ENCODE data around the gene NUDT1. TPM values are rescaled to one million over a fixed set of nuclear protein-coding genes. Genes with fewer than 3 reads are reported as not detected.

The NUDT1 gene
- total and polyA plus RNA-seq, 2 donors (not counting 1 experiment from before 2014, with no cell fraction given) = 19.8 to 28.4 TPM

- Histone ChIP-seq H4K20me1 (ENCODE audit: control insufficient read depth, extremely low read depth, insufficient read depth, low read length) (no peaks in the 10 kb centered on the region), H3K4me3 (replicated peaks in 1 of 4; ENCODE audit: control extremely low read depth in 1 of 4, insufficient read depth in 1 of 4, low read depth in 3 of 4, low read length in 4 of 4) (no peak overlapping the region), H3K27ac (ENCODE audit: insufficient read depth, low read length) (no peak overlapping the region), H3K79me2 (ENCODE audit: control insufficient read depth, insufficient read depth, low read length) (no peaks in the 10 kb centered on the region), H3K27me3 (ENCODE audit: control insufficient read depth, insufficient read depth, low read length) (no peaks in the 10 kb centered on the region), H3K4me2 (ENCODE audit: extremely low read depth, insufficient read depth, low read length) (no peak overlapping the region), H3K36me3 (ENCODE audit: control insufficient read depth, insufficient read depth, low read length) (peaks cover 5% of the 10 kb centered on the region), H2AFZ (ENCODE audit: low read length) (no peak overlapping the region), H3K9ac (ENCODE audit: insufficient read depth, low read length) (no peak overlapping the region), H3K9me3 (ENCODE audit: control insufficient read depth, insufficient read depth, low read depth, low read length) (no peaks in the 10 kb centered on the region), H3K4me1 (ENCODE audit: control insufficient read depth, extremely low read depth, insufficient read depth, low read length) (no peaks in the 10 kb centered on the region)
- no peak for DNase-seq (ENCODE audit: low read depth in 2 of 2)
- TF ChIP-seq EZH2 (IDR thresholded peaks at IDR 0.05; ENCODE audit: low read length, missing control alignments) = no peak
- TF ChIP-seq CTCF (conservative IDR thresholded peaks at IDR 0.05 in 1 of 2, IDR thresholded peaks at IDR 0.05 in 1 of 2; ENCODE audit: low read depth in 1 of 2, low read length in 2 of 2) = no peak
Measured at GRCh38 chr7:2196381-2197378, 45.3 kb upstream of the NUDT1 start.

- H2AFZ ChIP-seq (ENCODE audit: low read length) = no peak overlapping the region
- no peak for TF ChIP-seq EZH2 (IDR thresholded peaks at IDR 0.05; ENCODE audit: low read length, missing control alignments)
- no peak for TF ChIP-seq CTCF (conservative IDR thresholded peaks at IDR 0.05 in 1 of 2, IDR thresholded peaks at IDR 0.05 in 1 of 2; ENCODE audit: low read depth in 1 of 2, low read length in 2 of 2)
- no peaks in the 10 kb centered on the region for H3K27me3 ChIP-seq (ENCODE audit: control insufficient read depth, insufficient read depth, low read length)
- no peak overlapping the region for H3K9ac ChIP-seq (ENCODE audit: insufficient read depth, low read length)
- H3K79me2 ChIP-seq (ENCODE audit: control insufficient read depth, insufficient read depth, low read length) = no peaks in the 10 kb centered on the region
- no peak for DNase-seq (ENCODE audit: low read depth in 2 of 2)
- no peaks in the 10 kb centered on the region for H3K4me1 ChIP-seq (ENCODE audit: control insufficient read depth, extremely low read depth, insufficient read depth, low read length)
- H3K27ac ChIP-seq (ENCODE audit: insufficient read depth, low read length) = no peak overlapping the region
- H4K20me1 ChIP-seq (ENCODE audit: control insufficient read depth, extremely low read depth, insufficient read depth, low read length) = no peaks in the 10 kb centered on the region
- H3K9me3 ChIP-seq (ENCODE audit: control insufficient read depth, insufficient read depth, low read depth, low read length) = no peaks in the 10 kb centered on the region
- peaks cover 5% of the 10 kb centered on the region for H3K36me3 ChIP-seq (ENCODE audit: control insufficient read depth, insufficient read depth, low read length)
- H3K4me2 ChIP-seq (ENCODE audit: extremely low read depth, insufficient read depth, low read length) = no peak overlapping the region
- no peak overlapping the region for H3K4me3 ChIP-seq (replicated peaks in 1 of 4; ENCODE audit: control extremely low read depth in 1 of 4, insufficient read depth in 1 of 4, low read depth in 3 of 4, low read length in 4 of 4)
Measured at GRCh38 chr7:2197436-2198155, 44.4 kb upstream of the NUDT1 start.

DNA sequence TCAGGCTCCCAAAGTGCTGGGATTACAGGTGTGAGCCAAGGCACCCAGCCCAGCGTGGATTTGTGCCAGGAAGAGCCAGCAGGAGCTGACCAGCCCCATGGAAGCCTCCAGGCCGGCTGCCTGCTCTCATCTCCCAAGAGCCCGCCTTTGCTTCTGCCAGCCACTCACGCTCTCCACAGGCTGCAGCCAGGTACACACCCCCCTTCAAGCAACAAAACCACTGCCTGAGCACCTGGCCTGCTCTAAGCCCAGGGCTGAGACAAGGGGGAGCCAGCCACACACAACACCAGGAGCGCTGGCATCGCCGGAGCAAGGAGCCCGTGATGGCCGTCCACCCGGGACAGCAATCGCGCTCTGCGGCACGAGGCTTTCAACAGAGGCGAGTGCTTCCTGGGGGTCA is 43.8 kb upstream of the NUDT1 start:
- Histone ChIP-seq H2AFZ (ENCODE audit: low read length) (no peak overlapping the region), H4K20me1 (ENCODE audit: control insufficient read depth, extremely low read depth, insufficient read depth, low read length) (no peaks in the 10 kb centered on the region), H3K79me2 (ENCODE audit: control insufficient read depth, insufficient read depth, low read length) (no peaks in the 10 kb centered on the region), H3K4me3 (replicated peaks in 1 of 4; ENCODE audit: control extremely low read depth in 1 of 4, insufficient read depth in 1 of 4, low read depth in 3 of 4, low read length in 4 of 4) (no peak overlapping the region), H3K36me3 (ENCODE audit: control insufficient read depth, insufficient read depth, low read length) (peaks cover 5% of the 10 kb centered on the region), H3K9me3 (ENCODE audit: control insufficient read depth, insufficient read depth, low read depth, low read length) (no peaks in the 10 kb centered on the region), H3K27ac (ENCODE audit: insufficient read depth, low read length) (no peak overlapping the region), H3K4me2 (ENCODE audit: extremely low read depth, insufficient read depth, low read length) (no peak overlapping the region), H3K9ac (ENCODE audit: insufficient read depth, low read length) (no peak overlapping the region), H3K4me1 (ENCODE audit: control insufficient read depth, extremely low read depth, insufficient read depth, low read length) (no peaks in the 10 kb centered on the region), H3K27me3 (ENCODE audit: control insufficient read depth, insufficient read depth, low read length) (no peaks in the 10 kb centered on the region)
- TF ChIP-seq EZH2 (IDR thresholded peaks at IDR 0.05; ENCODE audit: low read length, missing control alignments) (no peak), CTCF (conservative IDR thresholded peaks at IDR 0.05 in 1 of 2, IDR thresholded peaks at IDR 0.05 in 1 of 2; ENCODE audit: low read depth in 1 of 2, low read length in 2 of 2) (no peak)
- DNase-seq (ENCODE audit: low read depth in 2 of 2) = no peak
